Spinal cord (tissue), 10 donors: ENCODE results near the gene PACRG. TPM values are rescaled to one million over a fixed set of nuclear protein-coding genes. Genes with fewer than 3 reads are reported as not detected.

Experiments
- DNase-seq, 6 donors: peaks; one replicate each; pipeline versions ENCODE4 v3.0.0 to v3.0.0-alpha.2; 2013 to 2015; ENCODE audit warnings: low spot score in 6 of 6, low read depth in 4 of 6
- H3K27ac ChIP-seq: one replicate; pipeline ENCODE4 v1.5.1; 2013; ENCODE audit warnings: low read depth, low read length, control low read depth
- H3K27me3 ChIP-seq: one replicate; pipeline ENCODE4 v1.6.1; 2013; ENCODE audit warnings: low read length; ENCODE audit not compliant: control insufficient read depth, insufficient read depth
- H3K36me3 ChIP-seq: one replicate; pipeline ENCODE4 v1.6.1; 2013; ENCODE audit warnings: low read length; ENCODE audit not compliant: control insufficient read depth, insufficient read depth
- H3K4me1 ChIP-seq: one replicate; pipeline ENCODE4 v1.6.1; 2013; ENCODE audit warnings: low read length; ENCODE audit not compliant: control insufficient read depth, insufficient read depth
- H3K4me3 ChIP-seq: one replicate; pipeline ENCODE4 v1.5.1; 2013; ENCODE audit warnings: low read depth, low read length, control low read depth
- H3K9me3 ChIP-seq: one replicate; pipeline ENCODE4 v1.6.1; 2013; ENCODE audit warnings: low read length; ENCODE audit not compliant: control insufficient read depth, insufficient read depth
- WGBS: methylation state at CpG from one replicate; pipeline ENCODE4 v1.1.5; 2013; ENCODE audit warnings: missing lambda C conversion rate; ENCODE audit not compliant: insufficient coverage; 5-methylcytosine and 5-hydroxymethylcytosine counted together
- polyA plus RNA-seq, 2 donors: library from polyadenylated mRNA; unstranded; fragments of 120-200 nt; gene quantifications; one replicate each; pipeline ENCODE4 v1.2.1, GENCODE V29; 2013; ENCODE audit not compliant: insufficient read length in 2 of 2
- total RNA-seq, 2 donors: library from RNA; depleted of rRNA in 1 of 2; stranded (reverse); fragments of 120-200 nt in 1 of 2; fragments of >200 nt in 1 of 2; gene quantifications; one replicate each; pipeline versions ENCODE4 v1.2.3 to v1.2.4, GENCODE V29; 2013 to 2014
- donor health status: healthy.

PACRG gene
- total and polyA plus RNA-seq, 4 donors: 9.5 to 21.2 (median 17.8) TPM

GRCh38 chr6:162898011-162898410, 170.2 kb downstream of the PACRG start:
- H3K36me3 ChIP-seq: no peaks in the 10 kb centered on the region
- H3K27ac ChIP-seq: no peak overlapping the region
- H3K4me3 ChIP-seq: no peak overlapping the region
- H3K9me3 ChIP-seq: no peaks in the 10 kb centered on the region
- WGBS: 100% methylated on average over 6 of the region's 8 CpGs
- H3K27me3 ChIP-seq: no peaks in the 10 kb centered on the region
- H3K4me1 ChIP-seq: no peaks in the 10 kb centered on the region
- no peak for DNase-seq

GRCh38 chr6:162899148-162899547, 171.4 kb downstream of the PACRG start:
- no peaks in the 10 kb centered on the region for H3K27me3 ChIP-seq
- DNase-seq: no peak
- no peaks in the 10 kb centered on the region for H3K36me3 ChIP-seq
- H3K4me3 ChIP-seq: no peak overlapping the region
- H3K27ac ChIP-seq: no peak overlapping the region
- 87% methylated on average over 5 of the region's 8 CpGs for WGBS
- H3K4me1 ChIP-seq: no peaks in the 10 kb centered on the region
- H3K9me3 ChIP-seq: no peaks in the 10 kb centered on the region

GRCh38 chr6:162900503-162900902, 172.7 kb downstream of the PACRG start:
- Histone ChIP-seq H3K4me1 (no peaks in the 10 kb centered on the region), H3K27ac (no peak overlapping the region), H3K27me3 (no peaks in the 10 kb centered on the region), H3K9me3 (no peaks in the 10 kb centered on the region), H3K36me3 (no peaks in the 10 kb centered on the region), H3K4me3 (no peak overlapping the region)
- no peak for DNase-seq
- 97% methylated on average over 10 of the region's 10 CpGs for WGBS

GRCh38 chr6:162904069-162904663, 176.4 kb downstream of the PACRG start:
- H3K27ac ChIP-seq: no peak overlapping the region
- H3K9me3 ChIP-seq: no peaks in the 10 kb centered on the region
- 85% methylated on average over 3 of the region's 9 CpGs for WGBS
- H3K36me3 ChIP-seq: no peaks in the 10 kb centered on the region
- DNase-seq: no peak
- H3K4me3 ChIP-seq: no peak overlapping the region
- no peaks in the 10 kb centered on the region for H3K27me3 ChIP-seq
- no peaks in the 10 kb centered on the region for H3K4me1 ChIP-seq

GRCh38 chr6:162906479-162906878, 178.7 kb downstream of the PACRG start:
- no CpG with 5 or more reads among the region's 6 CpGs for WGBS
- H3K27ac ChIP-seq: no peak overlapping the region
- no peaks in the 10 kb centered on the region for H3K4me1 ChIP-seq
- H3K9me3 ChIP-seq: no peaks in the 10 kb centered on the region
- H3K4me3 ChIP-seq: no peak overlapping the region
- no peaks in the 10 kb centered on the region for H3K36me3 ChIP-seq
- no peak for DNase-seq
- no peaks in the 10 kb centered on the region for H3K27me3 ChIP-seq

- no peak for DNase-seq
- H3K27me3 ChIP-seq: no peaks in the 10 kb centered on the region
- 88% methylated on average over 1 of the region's 2 CpGs for WGBS
- H3K9me3 ChIP-seq: no peaks in the 10 kb centered on the region
- H3K4me1 ChIP-seq: no peaks in the 10 kb centered on the region
- no peaks in the 10 kb centered on the region for H3K36me3 ChIP-seq
- H3K27ac ChIP-seq: no peak overlapping the region
- H3K4me3 ChIP-seq: no peak overlapping the region
Observed at GRCh38 chr6:162907876-162908481, 180.2 kb downstream of the PACRG start.

- Histone ChIP-seq H3K36me3 (no peaks in the 10 kb centered on the region), H3K4me3 (no peak overlapping the region), H3K9me3 (no peaks in the 10 kb centered on the region), H3K4me1 (no peaks in the 10 kb centered on the region), H3K27ac (no peak overlapping the region), H3K27me3 (no peaks in the 10 kb centered on the region)
- DNase-seq: no peak
- WGBS: no CpG with 5 or more reads among the region's 5 CpGs
Observed at GRCh38 chr6:162913206-162913605, 185.4 kb downstream of the PACRG start.

- no CpG with 5 or more reads among the region's 1 CpG for WGBS
- Histone ChIP-seq H3K4me1 (no peaks in the 10 kb centered on the region), H3K36me3 (no peaks in the 10 kb centered on the region), H3K27me3 (no peaks in the 10 kb centered on the region), H3K9me3 (no peaks in the 10 kb centered on the region), H3K27ac (no peak overlapping the region), H3K4me3 (no peak overlapping the region)
- no peak for DNase-seq
Observed at GRCh38 chr6:162917506-162917905, 189.7 kb downstream of the PACRG start.

- Histone ChIP-seq H3K27ac (no peak overlapping the region), H3K4me3 (no peak overlapping the region), H3K36me3 (no peaks in the 10 kb centered on the region), H3K27me3 (no peaks in the 10 kb centered on the region), H3K4me1 (no peaks in the 10 kb centered on the region), H3K9me3 (peaks cover 5% of the 10 kb centered on the region)
- no peak for DNase-seq
- WGBS: no CpG with 5 or more reads among the region's 6 CpGs
Observed at GRCh38 chr6:162921062-162921461, 193.3 kb downstream of the PACRG start.

- no peak overlapping the region for H3K4me3 ChIP-seq
- H3K36me3 ChIP-seq: no peaks in the 10 kb centered on the region
- H3K9me3 ChIP-seq: peaks cover 5% of the 10 kb centered on the region
- H3K27me3 ChIP-seq: no peaks in the 10 kb centered on the region
- WGBS: 90% methylated on average over 4 of the region's 7 CpGs
- H3K4me1 ChIP-seq: no peaks in the 10 kb centered on the region
- DNase-seq: no peak
- H3K27ac ChIP-seq: no peak overlapping the region
Observed at GRCh38 chr6:162921510-162922040, 193.8 kb downstream of the PACRG start.
